GM19240 (cell line): Measurements from ENCODE around the gene ATG4C.

ENCODE experiments used
- DNase-seq: peaks from one replicate; pipeline ENCODE4 v3.0.0; 2011; ENCODE audit warnings: low spot score; ENCODE audit not compliant: insufficient read length

The ATG4C gene

DNA sequence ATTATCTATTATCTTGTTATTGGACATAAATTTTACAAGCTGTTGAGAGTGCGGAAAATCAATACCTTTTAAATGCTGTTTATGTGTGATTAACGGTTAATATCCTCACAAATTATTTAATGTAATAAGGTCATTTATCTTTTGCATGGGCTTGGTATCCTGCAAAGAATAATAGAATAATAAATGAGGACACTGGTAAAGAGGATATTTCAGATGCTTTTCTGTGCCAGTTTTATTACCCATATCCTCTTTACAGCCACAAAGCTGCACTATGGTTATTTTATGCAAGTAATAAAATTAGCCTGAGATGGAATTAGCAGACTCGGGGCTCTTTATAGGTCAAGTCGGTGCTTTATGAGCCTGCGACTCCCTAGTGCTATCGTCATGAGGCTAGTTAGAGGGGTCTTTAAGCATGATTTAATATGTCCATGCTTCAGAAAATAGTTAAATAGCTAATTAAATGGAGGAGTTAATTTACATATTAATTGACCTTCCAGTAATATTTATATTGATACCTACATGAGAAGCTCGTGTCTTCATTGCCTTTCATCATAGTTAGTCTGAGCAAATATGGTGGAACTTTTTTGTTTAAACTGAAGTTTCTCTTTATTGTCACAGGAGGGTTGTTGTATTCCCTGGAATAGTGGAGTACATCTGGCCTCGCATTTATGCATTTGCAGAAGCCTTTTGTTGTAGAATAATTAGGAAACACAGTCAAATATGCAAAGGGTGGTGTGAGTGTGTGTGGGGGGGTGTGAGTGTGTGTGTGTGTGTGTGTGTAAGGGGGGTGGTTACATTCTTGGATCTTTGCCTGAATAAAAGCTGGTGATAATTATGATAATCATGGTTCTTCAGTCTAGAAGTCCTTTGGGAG is 120.3 kb downstream of the ATG4C start:
- DNase-seq: no peak

DNA sequence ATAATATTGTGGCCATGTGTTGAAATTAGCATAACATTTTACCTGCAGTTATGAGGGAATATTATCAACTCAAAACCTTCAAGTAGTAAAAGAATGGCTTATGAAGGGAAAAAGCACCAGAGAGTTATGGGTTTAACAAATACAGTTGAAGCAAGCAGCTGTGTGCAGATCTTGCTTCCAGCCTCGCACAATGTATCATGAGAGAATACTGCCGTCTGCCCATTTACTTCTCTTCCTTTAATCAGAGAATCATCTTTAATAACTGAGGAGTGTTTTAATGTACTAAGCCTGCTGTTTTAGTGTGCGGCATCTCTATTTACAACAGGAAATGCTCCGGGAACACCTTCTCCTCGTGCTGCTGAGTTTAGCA is 120.9 kb downstream of the ATG4C start:
- DNase-seq: no peak

DNA sequence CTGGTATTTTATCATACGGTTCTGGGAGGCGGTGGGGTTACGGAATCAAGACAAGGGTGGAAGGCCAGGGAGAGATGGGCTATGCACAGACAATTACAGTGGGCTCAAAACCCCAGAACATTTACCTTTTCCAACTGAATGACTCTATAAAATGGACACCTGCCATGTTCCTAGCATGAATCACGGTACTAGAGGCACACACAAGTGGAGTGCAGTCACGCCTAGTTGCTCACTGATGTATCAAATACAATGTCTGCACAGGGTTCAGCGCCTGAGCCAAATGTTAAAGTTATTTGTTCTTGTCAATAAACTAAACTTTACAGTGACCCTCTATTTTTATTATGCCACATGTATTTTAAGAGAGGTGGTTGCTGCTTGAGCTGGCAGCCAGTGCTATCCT is 121.4 kb downstream of the ATG4C start:
- no peak for DNase-seq

DNA sequence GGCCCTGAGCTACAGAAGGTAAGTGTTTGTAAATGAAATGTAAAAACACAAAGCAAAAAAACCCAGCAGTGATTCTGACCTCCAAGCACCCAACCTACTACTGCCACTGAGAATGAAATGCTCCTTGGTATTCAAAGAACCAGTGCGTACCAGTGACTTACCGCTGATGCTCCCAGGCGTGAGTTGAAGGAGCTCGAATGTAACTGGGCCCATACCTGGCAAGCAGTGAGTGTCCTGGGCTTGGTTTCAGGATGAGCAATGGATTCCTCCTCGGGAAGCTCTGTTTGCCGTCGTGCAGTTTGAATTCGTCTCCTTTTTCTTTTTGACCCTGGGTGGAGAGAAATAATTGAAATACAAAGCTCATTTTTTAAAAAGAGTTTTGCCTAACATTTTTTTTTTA is 121.9 kb downstream of the ATG4C start:
- DNase-seq: no peak

DNA sequence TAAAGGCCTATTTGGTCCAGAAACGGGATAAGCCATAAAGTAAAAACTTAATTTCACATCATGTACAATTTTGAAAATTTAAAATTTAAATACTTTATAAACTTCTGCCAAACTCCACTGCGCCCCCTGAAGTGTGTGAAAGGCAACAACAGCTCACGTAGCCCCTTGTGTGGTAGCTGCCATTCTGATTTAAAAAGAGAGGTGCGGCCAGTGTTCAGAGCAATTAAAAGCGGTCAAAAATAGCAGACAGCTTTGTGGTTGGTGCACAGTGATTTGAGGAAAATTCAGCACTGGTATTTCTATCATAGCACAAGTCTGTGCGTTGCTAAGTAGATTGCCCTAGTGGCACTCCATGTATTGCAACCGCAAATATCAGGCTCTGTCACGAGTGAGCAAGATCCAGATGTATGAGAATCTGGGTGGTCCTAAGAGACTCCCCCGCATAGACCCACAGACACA is 122.5 kb downstream of the ATG4C start:
- DNase-seq: no peak

DNA sequence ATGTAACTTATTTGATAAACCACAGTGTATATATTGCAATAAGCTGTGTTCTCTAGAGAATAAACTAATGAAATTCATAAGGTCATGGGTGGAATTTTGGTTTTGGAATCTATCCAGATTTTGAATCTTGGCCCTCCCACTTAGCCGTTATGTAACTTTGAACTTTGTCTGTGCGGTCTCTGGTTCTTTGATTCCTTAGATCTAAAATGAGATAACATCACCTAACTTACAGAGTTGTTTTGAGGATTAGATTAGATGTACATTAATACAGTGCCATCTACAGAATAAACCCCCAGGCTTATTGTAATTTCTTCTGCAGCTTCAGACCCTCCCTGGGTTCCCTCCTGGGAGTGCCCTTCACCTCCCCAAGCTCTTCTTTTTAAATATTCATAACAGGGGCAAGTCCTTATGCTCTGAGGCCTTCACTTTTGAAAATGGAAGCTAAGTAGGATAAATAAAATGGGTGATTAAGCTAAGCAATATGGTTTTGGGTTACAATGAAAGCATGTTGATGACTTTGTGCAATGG is 124.3 kb downstream of the ATG4C start:
- DNase-seq: no peak

DNA sequence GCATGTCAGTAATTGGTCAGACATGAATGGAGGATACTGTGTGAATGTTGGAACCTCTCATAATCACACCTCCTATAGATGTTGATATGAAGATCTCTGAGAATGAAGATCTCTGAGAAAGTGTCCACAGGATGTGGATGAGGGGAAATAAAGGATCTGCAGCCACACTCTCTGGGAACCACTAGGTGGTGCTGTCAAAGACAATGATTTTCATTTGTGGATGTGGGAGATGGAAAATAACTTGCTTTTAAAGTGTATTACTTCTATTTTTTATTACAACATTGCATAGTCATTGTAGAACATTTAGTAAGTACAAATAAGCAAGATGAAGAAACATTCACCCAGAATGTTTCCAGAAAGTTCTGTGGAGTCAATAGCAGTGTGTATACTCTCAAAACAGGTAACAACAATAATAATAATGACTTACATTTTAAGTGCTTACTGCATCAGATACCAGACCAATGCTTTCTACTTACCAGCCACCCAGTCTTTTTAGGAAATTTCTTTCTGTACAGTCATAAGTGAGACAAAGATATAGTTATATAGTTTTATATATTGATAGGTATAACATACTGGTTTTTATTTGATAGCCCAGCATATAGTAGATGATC is 128.2 kb downstream of the ATG4C start:
- DNase-seq: peak; percentile 8
